Measurements from ENCODE around the gene SLC22A31.
"Not testable (repeated sequence)": the region's sequence is repeated elsewhere in the genome, so short reads cannot be mapped to it uniquely, and the experiment has no call there.

Gene SLC22A31

GRCh38 chr16:89188471-89189357, 11.6 kb downstream of the SLC22A31 start:
- POLR2A ChIA-PET; H3K9me3 ChIP-seq (ENCODE audit: control extremely low read depth in 1 of 5, control insufficient read depth in 4 of 5, insufficient read depth in 2 of 5, low read depth in 1 of 5, low read length in 4 of 5); CTCF ChIA-PET; H3K4me3 ChIP-seq (ENCODE audit: control insufficient read depth in 1 of 7, extremely low read depth in 1 of 7, insufficient read depth in 4 of 7, low read depth in 2 of 7, low read length in 6 of 7); H3K4me1 ChIP-seq (ENCODE audit: control extremely low read depth in 1 of 4, control insufficient read depth in 4 of 4, insufficient read depth in 4 of 4, low read length in 3 of 4); H3K27ac ChIP-seq (ENCODE audit: insufficient read depth in 1 of 2, low read depth in 1 of 2, low read length in 2 of 2, poor library complexity in 1 of 2, severe bottlenecking in 2 of 2); H3K27me3 ChIP-seq (replicated peaks in 2 of 5; ENCODE audit: control insufficient read depth in 4 of 5, insufficient read depth in 5 of 5, low read length in 4 of 5); H3K36me3 ChIP-seq (ENCODE audit: control insufficient read depth in 4 of 4, insufficient read depth in 4 of 4, low read length in 3 of 4): not testable (repeated sequence)
- peak in 1 of 3 donors; percentile 44 for DNase-seq
- 96% methylated on average over 13 of the region's 25 CpGs for WGBS (ENCODE audit: insufficient coverage)

GRCh38 chr16:89187770-89188392, 12.5 kb downstream of the SLC22A31 start:
- peaks cover 0 to 5% (median 5%) of the 10 kb centered on the region in 4 experiments for H3K4me1 ChIP-seq (ENCODE audit: control extremely low read depth in 1 of 4, control insufficient read depth in 4 of 4, insufficient read depth in 4 of 4, low read length in 3 of 4)
- peaks cover 0 to 2% (median 0%) of the 10 kb centered on the region in 5 experiments for H3K9me3 ChIP-seq (ENCODE audit: control extremely low read depth in 1 of 5, control insufficient read depth in 4 of 5, insufficient read depth in 2 of 5, low read depth in 1 of 5, low read length in 4 of 5)
- DNase-seq, result peak; percentile 40 to 79 (median 58)
- WGBS (ENCODE audit: insufficient coverage), result 72% methylated on average over 19 of the region's 19 CpGs
- H3K27me3 ChIP-seq (replicated peaks in 2 of 5; ENCODE audit: control insufficient read depth in 4 of 5, insufficient read depth in 5 of 5, low read length in 4 of 5), result peaks cover 0 to 7% (median 2%) of the 10 kb centered on the region in 5 experiments
- H3K27ac ChIP-seq (ENCODE audit: insufficient read depth in 1 of 2, low read depth in 1 of 2, low read length in 2 of 2, poor library complexity in 1 of 2, severe bottlenecking in 2 of 2), result no peak overlapping the region
- no peaks in the 10 kb centered on the region for H3K36me3 ChIP-seq (ENCODE audit: control insufficient read depth in 4 of 4, insufficient read depth in 4 of 4, low read length in 3 of 4)
- no peak overlapping the region for H3K4me3 ChIP-seq (ENCODE audit: control insufficient read depth in 1 of 7, extremely low read depth in 1 of 7, insufficient read depth in 4 of 7, low read depth in 2 of 7, low read length in 6 of 7)
- CTCF ChIA-PET, result interaction anchor here (1.2 to 1.6 kb wide), 2 partner anchors 22 to 125 kb away, joined by 4 read pairs; no protein-coding TSS in a partner anchor
- POLR2A ChIA-PET, result interaction anchor here (1.1 kb wide), 1 partner anchor 18 kb away, joined by 4 read pairs; no protein-coding TSS in a partner anchor

- H3K36me3 ChIP-seq (ENCODE audit: control insufficient read depth in 4 of 4, insufficient read depth in 4 of 4, low read length in 3 of 4), result no peaks in the 10 kb centered on the region
- peaks cover 0 to 2% (median 0%) of the 10 kb centered on the region in 5 experiments for H3K9me3 ChIP-seq (ENCODE audit: control extremely low read depth in 1 of 5, control insufficient read depth in 4 of 5, insufficient read depth in 2 of 5, low read depth in 1 of 5, low read length in 4 of 5)
- no peak overlapping the region for H3K4me3 ChIP-seq (ENCODE audit: control insufficient read depth in 1 of 7, extremely low read depth in 1 of 7, insufficient read depth in 4 of 7, low read depth in 2 of 7, low read length in 6 of 7)
- DNase-seq, result peak; percentile 64 to 90 (median 86)
- H3K4me1 ChIP-seq (ENCODE audit: control extremely low read depth in 1 of 4, control insufficient read depth in 4 of 4, insufficient read depth in 4 of 4, low read length in 3 of 4), result peaks cover 0 to 4% (median 3%) of the 10 kb centered on the region in 4 experiments
- H3K27me3 ChIP-seq (replicated peaks in 2 of 5; ENCODE audit: control insufficient read depth in 4 of 5, insufficient read depth in 5 of 5, low read length in 4 of 5), result peaks cover 0 to 7% (median 2%) of the 10 kb centered on the region in 5 experiments
- H3K27ac ChIP-seq (ENCODE audit: insufficient read depth in 1 of 2, low read depth in 1 of 2, low read length in 2 of 2, poor library complexity in 1 of 2, severe bottlenecking in 2 of 2), result no peak overlapping the region
- ChIA-PET POLR2A (interaction anchor here (1.1 kb wide), 1 partner anchor 17 kb away, joined by 4 read pairs; no protein-coding TSS in a partner anchor), CTCF (interaction anchor here (1.2 to 1.6 kb wide), 2 partner anchors 23 to 126 kb away, joined by 4 read pairs; no protein-coding TSS in a partner anchor)
- WGBS (ENCODE audit: insufficient coverage), result 73% methylated on average over 8 of the region's 19 CpGs
These were observed 13.1 kb downstream of the SLC22A31 start for GRCh38 chr16:89187032-89187769.

DNA sequence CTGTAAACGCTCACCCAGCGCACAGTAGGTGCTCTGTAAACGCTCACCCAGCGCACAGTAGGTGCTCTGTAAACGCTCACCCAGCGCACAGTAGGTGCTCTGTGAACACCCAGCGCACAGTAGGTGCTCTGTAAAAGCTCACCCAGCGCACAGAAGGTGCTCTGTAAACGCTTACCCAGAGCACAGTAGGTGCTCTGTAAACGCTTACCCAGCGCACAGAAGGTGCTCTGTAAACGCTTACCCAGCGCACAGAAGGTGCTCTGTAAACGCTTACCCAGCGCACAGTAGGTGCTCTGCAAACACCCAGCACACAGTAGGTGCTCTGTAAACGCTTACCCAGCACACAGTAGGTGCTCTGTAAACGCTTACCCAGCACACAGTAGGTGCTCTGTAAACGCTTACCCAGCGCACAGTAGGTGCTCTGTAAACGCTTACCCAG, 13.7 kb downstream of the SLC22A31 start:
- H3K27me3 ChIP-seq (replicated peaks in 2 of 5; ENCODE audit: control insufficient read depth in 4 of 5, insufficient read depth in 5 of 5, low read length in 4 of 5); H3K36me3 ChIP-seq (ENCODE audit: control insufficient read depth in 4 of 4, insufficient read depth in 4 of 4, low read length in 3 of 4); POLR2A ChIA-PET; H3K27ac ChIP-seq (ENCODE audit: insufficient read depth in 1 of 2, low read depth in 1 of 2, low read length in 2 of 2, poor library complexity in 1 of 2, severe bottlenecking in 2 of 2); H3K9me3 ChIP-seq (ENCODE audit: control extremely low read depth in 1 of 5, control insufficient read depth in 4 of 5, insufficient read depth in 2 of 5, low read depth in 1 of 5, low read length in 4 of 5); H3K4me3 ChIP-seq (ENCODE audit: control insufficient read depth in 1 of 7, extremely low read depth in 1 of 7, insufficient read depth in 4 of 7, low read depth in 2 of 7, low read length in 6 of 7); H3K4me1 ChIP-seq (ENCODE audit: control extremely low read depth in 1 of 4, control insufficient read depth in 4 of 4, insufficient read depth in 4 of 4, low read length in 3 of 4): not testable (repeated sequence)
- DNase-seq, result peak in 2 of 3 donors; percentile 71 to 72
- CTCF ChIA-PET, result interaction anchor here (1.6 kb wide), 1 partner anchor 126 kb away, joined by 4 read pairs; no protein-coding TSS in a partner anchor
- WGBS (ENCODE audit: insufficient coverage), result 87% methylated on average over 20 of the region's 20 CpGs

GRCh38 chr16:89185887-89186592, 14.3 kb downstream of the SLC22A31 start:
- not testable (repeated sequence) for H3K27me3 ChIP-seq (replicated peaks in 2 of 5; ENCODE audit: control insufficient read depth in 4 of 5, insufficient read depth in 5 of 5, low read length in 4 of 5); H3K4me1 ChIP-seq (ENCODE audit: control extremely low read depth in 1 of 4, control insufficient read depth in 4 of 4, insufficient read depth in 4 of 4, low read length in 3 of 4); H3K4me3 ChIP-seq (ENCODE audit: control insufficient read depth in 1 of 7, extremely low read depth in 1 of 7, insufficient read depth in 4 of 7, low read depth in 2 of 7, low read length in 6 of 7); H3K9me3 ChIP-seq (ENCODE audit: control extremely low read depth in 1 of 5, control insufficient read depth in 4 of 5, insufficient read depth in 2 of 5, low read depth in 1 of 5, low read length in 4 of 5); H3K36me3 ChIP-seq (ENCODE audit: control insufficient read depth in 4 of 4, insufficient read depth in 4 of 4, low read length in 3 of 4); H3K27ac ChIP-seq (ENCODE audit: insufficient read depth in 1 of 2, low read depth in 1 of 2, low read length in 2 of 2, poor library complexity in 1 of 2, severe bottlenecking in 2 of 2)
- ChIA-PET CTCF (interaction anchor here (1.5 kb wide), 1 partner anchor 11 kb away, joined by 5 read pairs; no protein-coding TSS in a partner anchor), POLR2A (interaction anchor here (0.6 kb wide), 1 partner anchor 15 kb away, joined by 3 read pairs; no protein-coding TSS in a partner anchor)
- WGBS (ENCODE audit: insufficient coverage), result 95% methylated on average over 21 of the region's 30 CpGs
- DNase-seq, result peak in 2 of 3 donors; percentile 55 to 64

Measured in common myeloid progenitor, CD34-positive (primary cell).